Measurements from ENCODE around the gene SLC8B1. TPM values are rescaled to one million over a fixed set of nuclear protein-coding genes. Genes with fewer than 3 reads are reported as not detected.

The SLC8B1 gene
- total and polyA plus RNA-seq, 9 of the 15 experiments (the other 6 are each of a cell fraction or from before 2014, with no cell fraction given) = 0.86 to 34.1 (median 18.5) TPM

DNA sequence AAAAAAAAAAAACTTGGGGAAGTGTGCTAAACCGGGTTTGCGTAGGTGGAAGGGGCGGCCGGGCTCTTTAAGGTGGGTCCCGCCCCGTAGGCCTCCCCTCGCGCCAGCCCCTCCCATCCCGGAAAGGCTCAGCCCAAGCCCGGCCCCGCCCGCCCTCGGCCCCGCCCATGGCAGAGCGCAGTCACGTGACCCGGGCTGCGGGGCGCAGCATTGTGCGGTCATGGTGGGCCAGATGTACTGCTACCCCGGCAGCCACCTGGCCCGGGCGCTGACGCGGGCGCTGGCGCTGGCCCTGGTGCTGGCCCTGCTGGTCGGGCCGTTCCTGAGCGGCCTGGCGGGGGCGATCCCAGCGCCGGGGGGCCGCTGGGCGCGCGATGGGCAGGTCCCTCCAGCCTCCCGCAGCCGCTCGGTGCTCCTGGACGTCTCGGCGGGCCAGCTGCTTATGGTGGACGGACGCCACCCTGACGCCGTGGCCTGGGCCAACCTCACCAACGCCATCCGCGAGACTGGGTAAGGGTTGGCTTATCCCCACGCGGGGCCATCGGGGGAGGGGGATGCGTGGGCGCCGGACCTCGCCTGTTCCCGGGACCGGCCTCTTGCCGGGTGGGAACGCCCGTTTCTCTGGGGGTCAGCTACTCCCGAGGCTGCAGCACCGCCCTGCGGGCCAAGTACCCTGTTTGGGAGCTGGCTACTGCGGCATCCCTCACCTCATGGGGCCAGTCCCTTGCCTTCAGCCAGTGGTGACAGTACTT, 23.6 kb upstream of the SLC8B1 start, which contains the start of gene PLBD2 (continued):
- TF ChIP-seq PCBP1 (IDR thresholded peaks at IDR 0.05; ENCODE audit: low read depth, low read length, poor library complexity, severe bottlenecking) (no peak), DACH1 (IDR thresholded peaks at IDR 0.05; ENCODE audit: partially characterized antibody) (no peak), TRIM24 (IDR thresholded peaks at IDR 0.05) (no peak), YBX1 (IDR thresholded peaks at IDR 0.05) (no peak), FOXJ2 (tag; IDR thresholded peaks at IDR 0.05) (no peak), ETS2 (tag; IDR thresholded peaks at IDR 0.05; ENCODE audit: borderline replicate concordance, poor library complexity, severe bottlenecking) (no peak), WHSC1 (IDR thresholded peaks at IDR 0.05; ENCODE audit: low read length) (no peak), ZNF584 (CRISPR knock-in tag; IDR thresholded peaks at IDR 0.05; ENCODE audit: low read depth) (no peak), ZNF589 (CRISPR knock-in tag; IDR thresholded peaks at IDR 0.05; ENCODE audit: low read depth) (no peak), CCNT2 (IDR thresholded peaks at IDR 0.05; ENCODE audit: borderline replicate concordance, extremely low read depth, insufficient read length, low read depth, low read length) (peak; percentile 76), SIN3A (IDR thresholded peaks at IDR 0.05; ENCODE audit: borderline replicate concordance in 2 of 2, control insufficient read depth in 1 of 2, low read depth in 2 of 2, low read length in 2 of 2) (peak; percentile 27 to 96; a peak in 3 of 4 replicates), TAF9B (IDR thresholded peaks at IDR 0.05; ENCODE audit: partially characterized antibody) (no peak), KLF6 (CRISPR knock-in tag; IDR thresholded peaks at IDR 0.05; ENCODE audit: borderline replicate concordance) (no peak), EP300 (IDR thresholded peaks at IDR 0.05; ENCODE audit: low read length) (no peak), POLR2A (conservative IDR thresholded peaks at IDR 0.05) (no peak; the same call in none of the 2 replicates), SREBF1 (IDR thresholded peaks at IDR 0.05; ENCODE audit: borderline replicate concordance, low read depth, low read length) (no peak)
- TF ChIP-seq, protein P1, sequence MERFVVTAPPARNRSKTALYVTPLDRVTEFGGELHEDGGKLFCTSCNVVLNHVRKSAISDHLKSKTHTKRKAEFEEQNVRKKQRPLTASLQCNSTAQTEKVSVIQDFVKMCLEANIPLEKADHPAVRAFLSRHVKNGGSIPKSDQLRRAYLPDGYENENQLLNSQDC (CRISPR knock-in tag; IDR thresholded peaks at IDR 0.05) = no peak

Measured in K562 (cell line).